HG02588 (cell line): ENCODE data around the gene POU6F2.
A peak's percentile ranks its signal among the peaks of the same experiment; 100 is the strongest.
"Not testable (repeated sequence)": the region's sequence is repeated elsewhere in the genome, so short reads cannot be mapped to it uniquely, and the experiment has no call there.

ENCODE experiments used
- ATAC-seq: cut with Tn5 transposase; IDR thresholded peaks from one replicate; pipeline ENCODE4 v1.9.1; 2021; ENCODE audit warnings: mild to moderate bottlenecking, moderate library complexity; ENCODE audit not compliant: unreplicated experiment

Gene POU6F2, protein sequence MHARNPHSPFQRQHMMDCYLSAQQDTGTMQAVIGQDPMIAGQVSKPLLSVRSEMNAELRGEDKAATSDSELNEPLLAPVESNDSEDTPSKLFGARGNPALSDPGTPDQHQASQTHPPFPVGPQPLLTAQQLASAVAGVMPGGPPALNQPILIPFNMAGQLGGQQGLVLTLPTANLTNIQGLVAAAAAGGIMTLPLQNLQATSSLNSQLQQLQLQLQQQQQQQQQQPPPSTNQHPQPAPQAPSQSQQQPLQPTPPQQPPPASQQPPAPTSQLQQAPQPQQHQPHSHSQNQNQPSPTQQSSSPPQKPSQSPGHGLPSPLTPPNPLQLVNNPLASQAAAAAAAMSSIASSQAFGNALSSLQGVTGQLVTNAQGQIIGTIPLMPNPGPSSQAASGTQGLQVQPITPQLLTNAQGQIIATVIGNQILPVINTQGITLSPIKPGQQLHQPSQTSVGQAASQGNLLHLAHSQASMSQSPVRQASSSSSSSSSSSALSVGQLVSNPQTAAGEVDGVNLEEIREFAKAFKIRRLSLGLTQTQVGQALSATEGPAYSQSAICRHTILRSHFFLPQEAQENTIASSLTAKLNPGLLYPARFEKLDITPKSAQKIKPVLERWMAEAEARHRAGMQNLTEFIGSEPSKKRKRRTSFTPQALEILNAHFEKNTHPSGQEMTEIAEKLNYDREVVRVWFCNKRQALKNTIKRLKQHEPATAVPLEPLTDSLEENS

DNA sequence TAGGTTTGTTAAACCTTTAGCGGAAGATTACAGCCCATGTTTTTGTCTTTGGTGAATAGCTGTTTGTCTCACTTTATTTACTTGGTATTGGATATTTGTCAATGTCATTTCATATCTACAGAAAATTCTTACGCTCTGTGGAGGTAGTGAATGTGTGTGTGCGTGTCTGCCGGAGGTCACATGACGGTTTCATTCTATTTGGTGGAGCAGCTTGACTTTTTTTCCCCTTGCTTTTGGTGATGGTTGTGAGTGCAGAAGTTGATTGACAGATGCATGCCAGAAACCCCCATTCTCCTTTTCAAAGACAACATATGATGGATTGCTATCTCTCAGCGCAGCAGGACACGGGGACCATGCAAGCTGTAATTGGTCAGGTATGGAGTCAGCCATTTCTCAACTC lies at the start of gene POU6F2:
TSS of gene POU6F2 (plus strand) at position 225 of the 400 bp plus-strand sequence. CDS start at position 270, 45 bp downstream.
- ATAC-seq, result no peak

DNA sequence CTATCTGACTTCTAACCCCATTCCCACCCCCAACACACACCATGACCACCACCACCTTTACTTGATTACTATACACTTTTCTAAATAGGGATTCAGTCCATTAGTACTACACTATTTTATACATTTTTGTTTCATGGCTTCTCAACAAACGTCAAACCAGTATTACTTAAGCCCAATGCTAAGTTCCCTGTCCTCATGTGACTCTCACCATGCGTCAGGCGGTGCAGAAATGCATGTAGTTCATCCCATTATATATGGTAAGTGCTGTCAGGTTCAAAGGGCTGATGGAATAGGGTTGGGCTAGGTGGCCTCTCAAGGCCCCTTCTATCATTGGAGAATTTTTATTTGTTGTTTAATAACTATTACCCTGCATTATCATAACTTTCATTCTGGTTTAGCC lies 49.2 kb upstream of the POU6F2 start:
- no peak for ATAC-seq

DNA sequence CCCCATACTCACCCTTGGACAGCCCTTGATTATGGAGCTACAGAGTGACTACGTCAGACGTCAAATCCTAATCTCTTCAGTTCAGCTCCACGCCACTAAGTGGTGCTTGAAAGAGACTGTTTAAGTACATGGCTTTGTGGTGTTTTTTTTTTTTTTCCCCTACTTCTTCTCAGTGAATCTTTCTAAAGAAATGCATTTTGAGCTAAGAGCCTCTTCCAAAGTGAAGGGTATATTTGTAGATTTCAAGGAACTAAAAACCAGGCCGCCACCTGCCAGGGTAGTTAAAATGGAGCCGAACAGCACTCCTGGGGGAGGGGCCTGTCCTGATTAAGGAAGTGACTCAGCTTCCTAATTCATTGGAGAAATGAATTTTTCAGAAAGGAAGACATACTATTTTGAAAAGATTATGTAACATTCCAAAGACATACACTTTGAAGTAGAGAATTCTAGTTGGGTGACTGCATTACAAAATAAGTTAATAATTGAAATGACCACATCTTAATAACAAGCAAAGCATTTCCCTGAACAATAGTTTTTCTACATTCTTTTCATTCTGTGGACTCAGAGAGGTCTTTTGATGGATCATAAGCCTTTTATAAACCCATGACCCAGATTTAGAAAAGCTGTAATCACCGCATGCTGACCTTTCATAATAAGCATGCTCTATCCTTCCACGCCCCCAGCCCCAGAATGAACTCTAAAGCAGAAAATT lies 48.1 kb upstream of the POU6F2 start:
- ATAC-seq, result no peak

DNA sequence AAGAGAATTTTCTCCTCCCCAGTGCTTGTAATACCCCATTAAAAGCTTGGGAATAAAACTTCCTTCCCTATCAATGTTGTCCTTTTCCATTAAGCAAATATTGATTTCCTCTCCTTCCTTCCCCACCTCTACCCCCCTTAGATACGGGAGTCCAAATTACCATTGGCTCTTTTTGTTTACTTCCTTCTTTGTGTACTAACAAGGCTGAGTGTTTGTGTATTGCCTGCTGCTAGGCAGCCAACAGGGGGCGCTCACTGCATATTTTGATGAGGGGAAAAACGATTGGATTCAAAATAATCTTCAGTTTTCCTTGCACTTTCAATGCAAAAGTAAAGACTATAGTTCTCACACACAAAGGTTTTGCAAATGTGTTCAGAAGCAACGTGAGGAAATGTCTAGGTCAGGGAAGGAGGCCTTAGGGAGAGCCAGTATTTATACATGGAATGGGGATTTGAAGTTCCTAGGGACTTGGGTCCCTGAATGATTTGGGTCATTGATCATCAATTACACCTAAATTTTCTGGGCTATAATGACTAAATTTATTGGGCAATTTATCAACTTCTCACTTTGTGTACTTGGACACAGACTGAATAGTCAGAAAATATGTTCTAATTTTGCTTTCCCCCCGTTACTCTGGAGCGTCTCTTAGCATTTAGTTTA lies 45.1 kb upstream of the POU6F2 start:
- peak; percentile 86 for ATAC-seq

DNA sequence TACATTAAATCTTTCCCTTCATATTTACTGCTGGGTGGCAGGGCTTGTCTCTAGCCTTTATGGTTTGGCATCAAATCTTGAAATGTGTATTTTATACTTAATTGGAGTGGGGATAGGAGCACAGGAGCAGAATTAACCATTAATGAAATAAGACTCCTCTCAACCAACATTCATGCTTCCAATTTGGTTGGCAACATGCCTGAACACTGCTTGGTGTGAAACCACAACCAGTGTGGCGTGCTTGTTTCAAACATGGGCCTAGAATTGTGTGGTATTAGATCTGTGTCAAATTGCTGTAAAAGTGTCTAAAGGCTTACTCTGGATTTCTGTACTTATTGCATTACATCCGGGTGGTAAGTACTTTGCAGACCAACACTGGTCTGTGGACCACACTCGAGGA lies 43.7 kb upstream of the POU6F2 start:
- ATAC-seq, result no peak

DNA sequence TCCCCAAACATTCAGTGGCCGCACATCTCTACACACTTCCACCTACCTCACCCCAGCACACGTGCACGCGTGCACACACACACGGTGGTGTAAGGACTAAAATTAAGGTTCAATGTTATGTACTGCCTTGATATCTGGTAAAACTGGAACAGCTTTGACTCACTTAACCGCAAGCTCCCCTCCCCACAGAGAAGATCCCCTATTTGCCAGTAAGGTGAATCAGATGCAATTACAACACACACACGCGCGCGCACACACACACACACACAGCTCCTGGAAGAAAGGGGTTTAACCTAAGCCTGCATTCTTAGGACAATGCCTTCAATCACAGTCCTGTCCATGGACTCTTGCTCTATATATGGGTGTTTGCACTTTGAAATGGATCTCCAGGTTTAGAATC lies 43.2 kb upstream of the POU6F2 start:
- no peak for ATAC-seq

DNA sequence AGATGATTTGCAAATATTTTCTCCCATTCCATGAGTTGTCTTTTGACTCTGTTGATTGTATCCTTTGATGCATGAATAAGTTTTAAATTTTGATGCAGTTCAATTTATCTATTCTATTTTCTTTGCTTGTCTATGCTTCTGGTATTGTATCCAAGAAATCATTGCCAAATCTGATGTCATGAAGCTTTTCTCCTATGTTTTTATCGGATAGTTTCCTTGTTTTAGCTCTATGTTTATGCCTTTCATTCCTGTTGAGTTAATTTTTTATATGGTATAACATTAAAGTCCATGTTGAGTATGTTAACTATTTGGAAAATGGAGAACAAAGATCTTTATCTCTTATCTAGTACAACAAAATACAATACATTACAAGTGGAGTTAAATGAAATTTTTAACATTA lies 41.1 kb upstream of the POU6F2 start:
- no peak for ATAC-seq

DNA sequence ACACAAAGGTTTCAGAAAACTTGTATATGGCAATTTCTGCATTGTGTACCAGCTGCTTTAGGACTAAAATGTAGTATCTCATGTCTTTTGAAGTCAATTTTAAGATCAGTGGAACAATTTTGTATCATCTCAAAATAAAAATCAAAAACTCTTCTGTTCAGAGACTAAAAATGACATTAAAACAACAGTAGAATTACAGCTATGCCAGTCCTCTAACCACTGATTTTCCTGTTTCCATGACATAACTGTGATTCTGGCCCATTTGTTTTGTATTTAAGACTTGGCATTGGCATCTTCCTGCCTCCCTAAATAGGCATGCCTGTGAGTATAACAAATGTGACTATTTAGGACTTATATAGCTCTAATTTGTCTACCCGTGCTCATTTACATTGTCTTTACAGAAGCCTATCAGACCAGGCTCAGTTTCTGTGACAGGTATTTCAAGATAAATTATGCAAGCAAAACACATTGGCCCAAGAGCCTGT lies 39.7 kb upstream of the POU6F2 start:
- ATAC-seq, result no peak

DNA sequence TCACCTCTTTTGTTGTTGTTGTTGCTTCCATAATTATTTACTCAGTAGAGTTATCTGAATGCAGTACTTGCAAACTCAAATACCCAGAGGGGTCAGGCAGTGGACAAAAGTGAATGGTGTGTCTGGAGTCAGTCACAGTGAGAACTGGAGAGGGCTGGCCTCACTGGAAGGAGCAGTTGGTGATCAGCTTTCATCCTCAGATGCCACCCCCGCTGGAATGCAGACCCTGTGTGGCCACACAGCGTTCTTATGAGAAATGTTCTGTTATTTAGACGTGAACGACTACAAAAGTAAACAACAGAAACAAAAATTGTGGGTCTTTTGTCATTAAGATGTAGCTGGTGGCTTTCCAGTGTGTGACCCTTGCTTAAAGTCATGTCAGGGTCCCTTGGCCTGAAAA lies 39.1 kb upstream of the POU6F2 start:
- no peak for ATAC-seq

DNA sequence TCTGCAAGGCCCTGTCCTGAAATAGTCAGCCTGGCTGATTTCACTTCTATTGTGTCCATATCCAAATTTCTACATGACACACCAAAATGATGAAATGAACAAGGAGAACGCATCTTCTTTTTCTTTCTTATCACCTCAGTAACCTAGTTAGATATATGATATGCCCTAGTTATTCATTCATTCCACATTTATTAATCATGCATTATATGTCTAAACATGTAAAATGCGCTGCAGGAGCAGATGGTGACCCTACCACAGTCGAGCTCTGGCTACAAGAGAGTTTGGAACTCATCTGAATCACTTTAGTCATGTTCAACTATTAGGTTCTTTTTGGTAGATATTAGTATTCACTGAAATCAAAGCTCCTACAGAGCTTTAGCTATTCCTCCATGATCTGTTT lies 36.9 kb upstream of the POU6F2 start:
- no peak for ATAC-seq

DNA sequence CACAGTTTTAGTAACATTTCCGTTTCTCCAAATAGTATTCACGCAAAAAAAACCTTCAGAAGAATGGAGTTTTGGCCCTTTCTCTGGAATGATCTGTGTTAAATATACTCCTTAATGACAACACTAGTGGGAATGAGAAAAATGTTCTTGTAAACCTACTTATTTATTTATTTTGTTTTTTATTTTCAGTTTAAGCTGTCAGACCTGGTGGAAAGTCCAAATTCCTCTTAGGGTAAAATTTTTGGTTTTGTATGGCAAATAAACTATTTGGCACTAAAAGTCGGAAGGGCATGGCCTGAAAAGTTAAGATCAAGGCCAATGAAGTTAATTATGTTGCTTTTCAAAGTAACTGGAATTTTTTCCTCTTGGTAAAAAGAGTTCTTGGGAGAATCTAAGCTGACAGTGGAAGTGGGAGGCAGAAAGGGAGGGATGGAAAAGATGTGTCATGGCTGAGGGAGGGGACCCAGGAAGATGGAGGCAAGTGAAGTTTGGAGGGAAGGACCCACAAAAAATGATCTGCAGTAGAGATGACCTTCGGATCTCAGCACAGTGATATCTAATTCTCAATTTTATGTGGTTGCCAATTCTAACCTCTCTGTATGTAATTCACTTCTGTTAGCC lies 35.2 kb upstream of the POU6F2 start:
- no peak for ATAC-seq

DNA sequence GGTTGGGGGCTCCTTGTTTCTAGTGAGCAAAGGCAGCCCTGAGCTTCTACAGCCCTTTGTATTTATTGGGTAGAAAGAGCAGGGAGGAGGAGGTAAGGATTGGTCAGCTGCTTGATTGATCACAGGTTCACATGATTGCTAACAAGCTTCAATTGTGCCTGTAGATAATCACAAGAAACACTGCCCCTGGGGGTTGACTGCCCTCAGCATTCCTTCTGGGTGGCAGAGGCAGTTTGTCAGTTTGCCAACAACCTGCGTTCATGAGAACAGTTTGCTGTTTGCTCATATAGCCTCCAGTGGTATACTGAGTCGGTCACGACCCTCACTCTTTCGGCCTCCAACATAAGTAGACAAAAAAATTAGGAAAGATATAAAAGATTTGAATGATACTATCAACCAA lies 30.2 kb upstream of the POU6F2 start:
- not testable (repeated sequence) for ATAC-seq

DNA sequence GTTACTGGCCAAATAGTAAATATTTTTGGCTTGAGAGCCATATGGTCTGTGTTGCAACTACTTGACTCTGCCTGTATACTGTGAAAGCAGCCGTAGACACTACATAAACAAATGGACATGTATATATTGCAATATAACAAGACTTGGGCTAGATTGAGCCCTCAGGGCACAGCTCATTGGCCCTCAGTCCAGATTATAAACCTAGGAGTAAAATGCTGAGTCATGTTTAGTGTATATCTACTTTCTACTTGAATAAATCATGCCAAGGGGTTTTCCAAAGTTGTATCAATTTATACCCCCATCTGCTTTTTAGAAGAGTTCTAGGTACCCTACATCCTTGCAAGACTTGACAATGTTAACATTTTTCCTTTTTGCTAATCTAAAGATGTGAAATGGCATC lies 27.4 kb upstream of the POU6F2 start:
- ATAC-seq, result no peak

DNA sequence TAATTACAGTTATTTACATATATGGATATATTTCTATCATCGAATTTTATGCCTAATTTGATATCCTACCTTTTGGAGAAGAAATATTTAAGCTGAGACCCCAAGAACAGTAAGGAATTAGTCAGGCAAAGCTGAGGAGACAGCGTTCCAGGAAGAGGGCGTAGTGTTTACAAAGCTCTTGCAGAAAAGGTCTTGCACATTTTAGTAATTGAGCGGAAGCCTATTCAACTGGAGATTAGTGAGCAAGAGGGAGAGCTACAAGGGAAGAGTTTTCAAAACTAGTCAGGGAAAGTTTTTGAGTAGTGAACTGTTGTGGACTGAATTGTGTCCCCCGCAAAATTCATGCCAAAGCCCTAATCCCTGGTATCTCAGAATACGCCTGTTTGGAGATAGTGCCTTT lies 26.5 kb upstream of the POU6F2 start:
- ATAC-seq, result no peak

DNA sequence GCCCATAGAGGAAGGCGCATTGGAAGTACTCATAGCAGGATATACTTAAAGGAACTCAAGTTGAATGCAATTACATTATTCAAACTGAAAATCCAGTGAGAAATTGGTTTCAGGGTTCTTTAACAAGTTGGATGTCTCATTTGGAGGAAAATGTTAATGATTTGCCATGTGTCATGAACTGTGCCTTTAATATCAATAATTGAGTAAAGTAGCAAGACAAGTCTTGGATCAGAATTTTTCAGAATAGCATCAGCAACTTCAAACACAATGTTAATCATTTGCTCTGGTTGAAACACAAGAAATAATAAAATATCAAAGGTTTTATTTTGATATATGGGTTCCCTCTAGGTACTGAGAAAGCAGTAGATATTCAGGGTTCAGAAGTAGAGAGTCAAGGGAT lies 24.5 kb upstream of the POU6F2 start:
- ATAC-seq, result no peak

DNA sequence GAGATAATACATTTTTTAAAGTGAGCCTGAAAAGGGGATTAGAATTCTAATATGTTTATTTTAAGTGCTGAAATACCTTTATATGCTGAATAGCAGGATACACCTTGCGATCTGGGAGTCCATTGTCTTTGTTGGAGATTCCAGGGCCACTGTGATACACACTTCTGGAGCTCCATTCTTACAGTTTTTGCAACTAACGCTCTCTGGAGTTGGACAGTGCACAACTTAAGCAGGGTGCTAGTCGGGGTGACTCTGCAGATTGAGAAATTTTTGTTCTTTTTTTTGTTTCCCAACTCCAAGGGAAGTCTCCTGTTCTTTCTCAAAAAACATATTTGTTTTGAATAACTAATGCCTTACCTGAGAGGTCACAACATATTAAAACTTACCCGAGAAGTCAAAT lies 23.7 kb upstream of the POU6F2 start:
- no peak for ATAC-seq

DNA sequence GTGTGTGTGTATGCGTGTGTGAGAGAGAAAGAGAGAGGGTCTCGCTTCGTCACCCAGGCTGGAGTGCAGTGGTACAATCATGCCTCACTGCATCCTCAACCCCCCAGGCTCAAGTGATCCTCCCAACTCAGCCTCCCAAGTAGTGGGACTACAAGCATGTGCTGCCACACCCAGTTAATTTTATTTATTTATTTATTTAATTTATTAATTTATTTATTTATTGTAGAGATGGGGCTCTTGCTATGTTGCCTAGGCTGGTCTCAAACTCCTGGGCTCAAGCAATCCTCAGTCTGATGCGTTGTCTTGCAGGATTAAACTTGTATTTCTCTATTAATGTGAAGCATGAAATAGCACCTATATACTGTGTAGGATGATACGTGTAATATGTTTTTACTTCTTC lies 21.8 kb upstream of the POU6F2 start:
- no peak for ATAC-seq

DNA sequence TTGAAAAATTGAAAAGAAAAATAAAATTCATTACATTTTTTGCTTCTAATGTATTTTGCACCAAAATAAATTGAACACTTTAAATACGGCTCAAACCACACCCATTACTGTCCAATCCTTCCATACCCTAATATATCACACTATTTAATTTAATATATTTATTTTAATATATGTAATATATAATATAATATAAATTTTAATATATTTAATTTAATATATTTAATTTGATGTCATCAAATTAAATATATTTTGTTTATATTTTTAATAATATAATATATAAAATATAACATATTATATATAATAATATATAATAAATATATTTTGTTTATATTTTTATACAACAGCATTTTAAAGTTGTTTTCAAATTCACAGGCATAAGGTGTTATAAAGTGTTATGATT lies 15.7 kb upstream of the POU6F2 start:
- no peak for ATAC-seq

DNA sequence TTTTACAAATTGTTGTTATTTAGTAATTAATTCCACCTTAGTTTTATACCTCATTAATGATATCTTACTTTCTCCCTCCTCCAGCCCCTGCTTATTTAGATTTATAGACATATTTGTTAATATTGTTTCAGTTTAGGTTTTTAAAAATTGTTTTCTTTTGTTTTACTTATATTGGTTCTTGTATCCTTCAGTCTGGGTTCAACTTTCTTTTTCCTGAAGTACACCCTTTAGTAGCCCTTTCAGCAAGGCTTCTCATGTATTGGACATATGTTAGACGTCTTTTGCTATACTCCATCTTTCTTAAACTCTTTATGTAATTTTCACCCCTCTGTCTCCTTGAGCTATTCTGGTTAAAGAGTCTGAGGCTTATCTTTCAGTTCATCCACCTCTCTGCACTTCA lies 12.8 kb upstream of the POU6F2 start:
- ATAC-seq, result no peak

DNA sequence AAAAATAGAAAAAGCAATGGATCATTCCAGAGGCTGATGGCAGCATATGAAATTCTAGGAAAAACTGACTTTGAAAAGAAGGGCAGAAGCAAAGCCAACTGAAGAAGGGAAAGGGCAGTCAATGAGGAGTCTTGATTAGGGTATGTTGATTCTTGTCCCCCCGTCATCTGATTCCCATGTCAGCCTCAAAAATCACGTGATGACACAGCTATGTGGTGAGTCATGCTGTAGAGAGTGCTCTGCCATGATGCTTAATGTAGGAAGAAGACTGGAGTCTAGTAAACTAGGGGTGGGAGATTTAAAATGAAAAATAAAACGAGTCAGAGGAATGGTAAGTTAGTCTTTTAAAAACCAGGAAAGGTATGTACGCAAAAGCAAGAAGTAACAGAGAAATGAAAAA lies 3.9 kb upstream of the POU6F2 start:
- ATAC-seq, result no peak

DNA sequence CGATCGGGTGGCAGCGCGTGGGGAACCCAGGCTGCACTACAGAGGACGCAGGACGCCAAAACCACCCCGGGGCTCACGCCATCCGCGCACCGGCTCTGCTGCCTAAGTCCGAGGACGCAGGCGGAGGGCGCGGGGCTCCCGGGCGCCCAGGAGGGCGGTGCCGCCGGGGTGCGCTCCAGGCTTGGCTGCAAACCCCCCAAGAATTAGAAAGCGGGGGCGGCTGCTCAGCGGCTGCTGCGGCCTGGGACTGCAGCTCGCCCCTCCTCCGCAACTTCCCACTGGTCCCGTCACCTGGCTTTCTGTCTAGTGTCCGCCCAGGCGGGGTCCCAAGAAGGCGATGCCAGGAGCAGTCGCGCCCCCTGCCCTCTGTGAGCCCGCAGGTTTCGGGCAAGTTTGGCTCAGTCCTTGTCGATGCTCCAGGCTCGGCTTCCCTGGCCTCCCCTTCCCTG lies 1.7 kb upstream of the POU6F2 start:
- ATAC-seq, result no peak
